Breast epithelium (tissue), 3 donors: ENCODE results near the gene ADAM23.

Experiments
- POLR2A ChIP-seq: fragments of 450-650 bp; IDR thresholded peaks from one replicate; pipeline ENCODE4 v1.6.1; 2016; ENCODE audit warnings: antibody characterized with exemption, mild to moderate bottlenecking, moderate library complexity
- TF ChIP-seq, protein P1 (sequence below), 3 donors: fragments of 450-650 bp; IDR thresholded peaks; one replicate each; pipeline ENCODE4 v1.5.1; 2016 to 2017; ENCODE audit warnings: antibody characterized with exemption in 3 of 3, mild to moderate bottlenecking in 3 of 3, moderate library complexity in 3 of 3

- TF ChIP-seq, protein P1, sequence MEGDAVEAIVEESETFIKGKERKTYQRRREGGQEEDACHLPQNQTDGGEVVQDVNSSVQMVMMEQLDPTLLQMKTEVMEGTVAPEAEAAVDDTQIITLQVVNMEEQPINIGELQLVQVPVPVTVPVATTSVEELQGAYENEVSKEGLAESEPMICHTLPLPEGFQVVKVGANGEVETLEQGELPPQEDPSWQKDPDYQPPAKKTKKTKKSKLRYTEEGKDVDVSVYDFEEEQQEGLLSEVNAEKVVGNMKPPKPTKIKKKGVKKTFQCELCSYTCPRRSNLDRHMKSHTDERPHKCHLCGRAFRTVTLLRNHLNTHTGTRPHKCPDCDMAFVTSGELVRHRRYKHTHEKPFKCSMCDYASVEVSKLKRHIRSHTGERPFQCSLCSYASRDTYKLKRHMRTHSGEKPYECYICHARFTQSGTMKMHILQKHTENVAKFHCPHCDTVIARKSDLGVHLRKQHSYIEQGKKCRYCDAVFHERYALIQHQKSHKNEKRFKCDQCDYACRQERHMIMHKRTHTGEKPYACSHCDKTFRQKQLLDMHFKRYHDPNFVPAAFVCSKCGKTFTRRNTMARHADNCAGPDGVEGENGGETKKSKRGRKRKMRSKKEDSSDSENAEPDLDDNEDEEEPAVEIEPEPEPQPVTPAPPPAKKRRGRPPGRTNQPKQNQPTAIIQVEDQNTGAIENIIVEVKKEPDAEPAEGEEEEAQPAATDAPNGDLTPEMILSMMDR (IDR thresholded peaks at IDR 0.05): no peak
- no peak for TF ChIP-seq POLR2A
Observed at GRCh38 chr2:206481056-206481455, 37.7 kb downstream of the ADAM23 start.
